Spinal cord (tissue), 10 donors: ENCODE results near the gene OXCT2. TPM values are rescaled to one million over a fixed set of nuclear protein-coding genes. Genes with fewer than 3 reads are reported as not detected.
"Not testable (repeated sequence)": the region's sequence is repeated elsewhere in the genome, so short reads cannot be mapped to it uniquely, and the experiment has no call there.

Experiments used
- DNase-seq, 6 donors: peaks; one replicate each; pipeline versions ENCODE4 v3.0.0 to v3.0.0-alpha.2; 2013 to 2015; ENCODE audit warnings: low spot score in 6 of 6, low read depth in 4 of 6
- H3K27ac ChIP-seq: one replicate; pipeline ENCODE4 v1.5.1; 2013; ENCODE audit warnings: low read depth, low read length, control low read depth
- H3K27me3 ChIP-seq: one replicate; pipeline ENCODE4 v1.6.1; 2013; ENCODE audit warnings: low read length; ENCODE audit not compliant: control insufficient read depth, insufficient read depth
- H3K36me3 ChIP-seq: one replicate; pipeline ENCODE4 v1.6.1; 2013; ENCODE audit warnings: low read length; ENCODE audit not compliant: control insufficient read depth, insufficient read depth
- H3K4me1 ChIP-seq: one replicate; pipeline ENCODE4 v1.6.1; 2013; ENCODE audit warnings: low read length; ENCODE audit not compliant: control insufficient read depth, insufficient read depth
- H3K4me3 ChIP-seq: one replicate; pipeline ENCODE4 v1.5.1; 2013; ENCODE audit warnings: low read depth, low read length, control low read depth
- H3K9me3 ChIP-seq: one replicate; pipeline ENCODE4 v1.6.1; 2013; ENCODE audit warnings: low read length; ENCODE audit not compliant: control insufficient read depth, insufficient read depth
- WGBS: methylation state at CpG from one replicate; pipeline ENCODE4 v1.1.5; 2013; ENCODE audit warnings: missing lambda C conversion rate; ENCODE audit not compliant: insufficient coverage; 5-methylcytosine and 5-hydroxymethylcytosine counted together
- polyA plus RNA-seq, 2 donors: library from polyadenylated mRNA; unstranded; fragments of 120-200 nt; gene quantifications; one replicate each; pipeline ENCODE4 v1.2.1, GENCODE V29; 2013; ENCODE audit not compliant: insufficient read length in 2 of 2
- total RNA-seq, 2 donors: library from RNA; depleted of rRNA in 1 of 2; stranded (reverse); fragments of 120-200 nt in 1 of 2; fragments of >200 nt in 1 of 2; gene quantifications; one replicate each; pipeline versions ENCODE4 v1.2.3 to v1.2.4, GENCODE V29; 2013 to 2014
- donor health status: healthy.

Gene OXCT2
- total and polyA plus RNA-seq, 4 donors, result 1.8 to 3.1 (median 2.7) TPM

- not testable (repeated sequence) for H3K4me3 ChIP-seq, DNase-seq, H3K9me3 ChIP-seq, H3K27me3 ChIP-seq, H3K36me3 ChIP-seq, H3K27ac ChIP-seq, H3K4me1 ChIP-seq
- 100% methylated on average over 2 of the region's 12 CpGs for WGBS
Measured at GRCh38 chr1:39778463-39779099, 7.4 kb upstream of the OXCT2 start.

DNA sequence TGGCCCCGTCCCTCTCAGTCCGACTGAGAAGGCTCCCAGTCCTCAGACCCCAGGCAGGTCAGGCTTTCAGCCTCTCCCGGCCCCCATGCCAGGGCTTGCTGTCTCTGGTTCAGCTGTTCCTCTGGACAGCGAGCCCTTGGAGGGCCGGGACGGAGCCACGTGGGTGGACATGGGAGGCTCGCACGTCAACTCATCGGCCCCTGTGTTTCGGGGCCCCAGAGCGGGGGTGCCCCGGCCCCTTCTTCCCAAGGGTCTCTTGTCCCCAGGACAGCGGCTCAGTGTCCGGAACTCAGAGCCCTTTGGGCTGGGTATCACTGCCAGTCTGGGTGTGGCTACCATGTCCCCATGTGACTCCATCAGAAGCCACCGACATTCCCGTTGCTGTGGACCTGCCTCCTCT, 6.7 kb upstream of the OXCT2 start:
- H3K36me3 ChIP-seq, H3K4me3 ChIP-seq, H3K27me3 ChIP-seq, H3K9me3 ChIP-seq, H3K4me1 ChIP-seq, DNase-seq, H3K27ac ChIP-seq: not testable (repeated sequence)
- 95% methylated on average over 9 of the region's 17 CpGs for WGBS

GRCh38 chr1:39777306-39777705, 6.2 kb upstream of the OXCT2 start:
- Histone ChIP-seq H3K27me3 (no peaks in the 10 kb centered on the region), H3K9me3 (no peaks in the 10 kb centered on the region), H3K4me3 (no peak overlapping the region), H3K4me1 (peaks cover 5% of the 10 kb centered on the region), H3K27ac (no peak overlapping the region), H3K36me3 (no peaks in the 10 kb centered on the region)
- peak in 1 of 6 donors; percentile 44 for DNase-seq
- 83% methylated on average over 4 of the region's 4 CpGs for WGBS

- Histone ChIP-seq H3K9me3 (no peaks in the 10 kb centered on the region), H3K4me1 (peaks cover 5% of the 10 kb centered on the region), H3K36me3 (no peaks in the 10 kb centered on the region), H3K4me3 (no peak overlapping the region), H3K27me3 (no peaks in the 10 kb centered on the region), H3K27ac (no peak overlapping the region)
- no peak for DNase-seq
- no CpG with 5 or more reads among the region's 4 CpGs for WGBS
Measured at GRCh38 chr1:39776886-39777285, 5.7 kb upstream of the OXCT2 start.

GRCh38 chr1:39776400-39776713, 5.2 kb upstream of the OXCT2 start:
- no peaks in the 10 kb centered on the region for H3K9me3 ChIP-seq
- H3K36me3 ChIP-seq, result no peaks in the 10 kb centered on the region
- H3K4me3 ChIP-seq, result no peak overlapping the region
- DNase-seq, result no peak
- WGBS, result 60% methylated on average over 11 of the region's 12 CpGs
- peaks cover 5% of the 10 kb centered on the region for H3K4me1 ChIP-seq
- H3K27ac ChIP-seq, result no peak overlapping the region
- no peaks in the 10 kb centered on the region for H3K27me3 ChIP-seq

GRCh38 chr1:39775676-39776399, 4.7 kb upstream of the OXCT2 start:
- not testable (repeated sequence) for H3K36me3 ChIP-seq, H3K27me3 ChIP-seq, H3K27ac ChIP-seq, DNase-seq, H3K4me1 ChIP-seq, H3K4me3 ChIP-seq, H3K9me3 ChIP-seq
- 90% methylated on average over 2 of the region's 20 CpGs for WGBS

DNA sequence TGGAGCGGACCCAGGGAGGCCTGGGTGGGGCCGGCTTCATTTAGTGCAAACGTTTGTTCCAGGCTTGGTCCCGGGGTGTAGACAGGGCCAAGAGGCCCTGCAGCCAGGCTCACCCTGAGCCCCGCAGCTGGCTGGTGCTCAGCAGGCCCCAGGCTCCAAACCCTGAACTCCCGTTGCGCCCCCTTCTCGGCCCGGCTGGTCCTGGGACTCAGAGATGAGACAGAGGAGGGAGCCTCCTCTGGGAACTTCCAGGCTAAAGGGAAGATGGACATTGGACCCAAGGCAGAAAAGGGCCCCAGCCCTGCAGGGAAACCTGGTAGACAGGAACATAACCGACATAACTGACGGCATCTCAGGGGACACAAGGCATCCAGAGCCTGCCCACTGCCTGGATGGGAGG, 4.0 kb upstream of the OXCT2 start:
- H3K4me3 ChIP-seq, DNase-seq, H3K27me3 ChIP-seq, H3K36me3 ChIP-seq, H3K4me1 ChIP-seq, H3K9me3 ChIP-seq, H3K27ac ChIP-seq: not testable (repeated sequence)
- WGBS, result 87% methylated on average over 9 of the region's 11 CpGs

GRCh38 chr1:39773369-39773979, 2.3 kb upstream of the OXCT2 start:
- not testable (repeated sequence) for DNase-seq, H3K27me3 ChIP-seq, H3K4me1 ChIP-seq, H3K27ac ChIP-seq, H3K36me3 ChIP-seq, H3K4me3 ChIP-seq, H3K9me3 ChIP-seq
- no CpG with 5 or more reads among the region's 23 CpGs for WGBS

GRCh38 chr1:39770100-39771021, 787 bp downstream of the OXCT2 start:
- H3K9me3 ChIP-seq, H3K27ac ChIP-seq, H3K36me3 ChIP-seq, H3K4me3 ChIP-seq, H3K4me1 ChIP-seq, H3K27me3 ChIP-seq: not testable (repeated sequence)
- DNase-seq, result peak in 1 of 6 donors; percentile 69
- no CpG with 5 or more reads among the region's 71 CpGs for WGBS
